GM12864 (cell line): ENCODE data around the gene FMN1.

Source experiments
- DNase-seq: peaks from one replicate; pipeline ENCODE4 v3.0.0-alpha.2; 2011; ENCODE audit warnings: low read depth
- H3K4me3 ChIP-seq: 2 replicates; pipeline ENCODE4 v1.5.1; 2011; ENCODE audit warnings: mild to moderate bottlenecking, low read depth, low read length, control low read depth
- CTCF ChIP-seq: IDR thresholded peaks from 2 replicates; pipeline ENCODE4 v1.5.1; 2011; ENCODE audit warnings: low read depth, mild to moderate bottlenecking, moderate library complexity, low read length, control low read depth, inconsistent platforms; ENCODE audit errors: missing control alignments

Gene FMN1

GRCh38 chr15:33150431-33150941 lies 44.0 kb downstream of the FMN1 start:
- TF ChIP-seq CTCF = no peak
- no peak overlapping the region for H3K4me3 ChIP-seq
- no peak for DNase-seq

- DNase-seq = no peak
- TF ChIP-seq CTCF = no peak
- no peak overlapping the region for H3K4me3 ChIP-seq
Observed at GRCh38 chr15:33149919-33150318, 44.6 kb downstream of the FMN1 start.

- no peak for TF ChIP-seq CTCF
- no peak for DNase-seq
- no peak overlapping the region for H3K4me3 ChIP-seq
Observed at GRCh38 chr15:33148129-33148751, 46.3 kb downstream of the FMN1 start.

GRCh38 chr15:33146051-33146450 lies 48.5 kb downstream of the FMN1 start:
- DNase-seq = no peak
- no peak for TF ChIP-seq CTCF
- H3K4me3 ChIP-seq = no peak overlapping the region

- TF ChIP-seq CTCF = no peak
- H3K4me3 ChIP-seq = no peak overlapping the region
- no peak for DNase-seq
Observed at GRCh38 chr15:33145447-33145846, 49.1 kb downstream of the FMN1 start.

- no peak for DNase-seq
- H3K4me3 ChIP-seq = no peak overlapping the region
- no peak for TF ChIP-seq CTCF
Observed at GRCh38 chr15:33142708-33143107, 51.8 kb downstream of the FMN1 start.

- TF ChIP-seq CTCF = no peak
- no peak overlapping the region for H3K4me3 ChIP-seq
- no peak for DNase-seq
Observed at GRCh38 chr15:33138000-33138399, 56.5 kb downstream of the FMN1 start.
